ENCODE measurements around the gene SLC23A3.
A peak's percentile ranks its signal among the peaks of the same experiment; 100 is the strongest.

Gene SLC23A3

DNA sequence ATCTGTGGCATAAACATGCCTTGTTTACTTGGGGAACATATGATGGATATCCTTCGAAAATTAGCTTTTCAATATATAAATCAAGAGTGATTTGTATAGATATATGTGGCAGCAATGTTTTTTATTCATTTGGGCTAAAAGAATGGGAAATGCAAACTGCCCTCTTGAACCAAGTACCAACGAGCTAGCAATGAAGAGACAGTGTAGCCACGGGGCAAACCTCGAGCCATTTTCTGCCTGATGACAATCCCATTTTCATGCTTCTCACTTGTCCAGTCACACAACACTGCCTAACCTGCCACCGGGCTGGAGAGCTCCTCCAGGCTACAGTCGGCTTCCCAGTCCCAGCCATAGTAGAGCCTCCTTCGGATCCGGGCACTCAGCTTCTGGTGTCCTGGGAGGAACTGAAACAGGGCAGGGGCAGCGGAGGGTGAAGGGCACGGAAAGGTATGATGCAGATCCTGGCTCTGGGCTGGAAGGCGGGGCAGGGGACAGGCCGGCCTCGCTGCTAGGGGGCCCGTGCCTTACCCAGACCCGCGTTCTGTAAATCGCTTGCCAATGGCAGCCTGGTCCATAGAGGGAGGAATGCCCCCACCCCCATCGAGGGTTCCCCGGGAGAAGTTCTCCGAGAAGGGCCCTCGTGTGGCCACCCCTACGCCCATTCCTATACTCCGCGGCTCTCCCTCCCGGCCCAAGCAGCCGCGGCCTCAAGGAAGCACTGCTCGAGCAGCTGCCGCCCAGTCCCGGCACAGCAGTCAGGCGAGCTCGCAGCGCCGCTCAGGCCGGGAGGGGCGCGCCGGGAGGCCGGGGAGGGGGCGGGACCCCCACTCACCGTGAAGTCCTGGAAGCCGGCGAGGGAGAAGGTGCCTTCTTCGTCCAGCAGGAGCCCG lies 6.3 kb upstream of the SLC23A3 start:
- peak; percentile 42 for DNase-seq (ENCODE audit: low spot score)

DNA sequence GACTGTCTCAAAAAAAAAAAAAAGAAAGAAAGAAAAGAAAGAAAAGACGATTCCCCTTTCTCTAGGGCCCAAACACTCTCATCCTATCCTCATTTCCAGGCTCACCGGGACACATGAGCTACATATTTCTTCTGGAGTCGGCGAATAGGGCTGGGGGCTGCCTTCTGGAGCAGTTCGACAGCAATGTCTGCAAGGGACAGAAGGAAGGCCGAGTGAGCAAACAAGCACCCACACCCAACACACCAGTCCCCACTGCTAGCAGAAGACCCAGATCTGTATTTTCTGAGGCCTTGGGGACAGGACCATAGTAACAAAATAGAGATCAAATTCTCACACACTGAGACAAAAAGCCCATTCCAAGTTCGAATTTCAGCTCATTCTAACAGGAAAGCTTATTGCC lies 5.7 kb upstream of the SLC23A3 start:
- DNase-seq (ENCODE audit: low spot score), result no peak

DNA sequence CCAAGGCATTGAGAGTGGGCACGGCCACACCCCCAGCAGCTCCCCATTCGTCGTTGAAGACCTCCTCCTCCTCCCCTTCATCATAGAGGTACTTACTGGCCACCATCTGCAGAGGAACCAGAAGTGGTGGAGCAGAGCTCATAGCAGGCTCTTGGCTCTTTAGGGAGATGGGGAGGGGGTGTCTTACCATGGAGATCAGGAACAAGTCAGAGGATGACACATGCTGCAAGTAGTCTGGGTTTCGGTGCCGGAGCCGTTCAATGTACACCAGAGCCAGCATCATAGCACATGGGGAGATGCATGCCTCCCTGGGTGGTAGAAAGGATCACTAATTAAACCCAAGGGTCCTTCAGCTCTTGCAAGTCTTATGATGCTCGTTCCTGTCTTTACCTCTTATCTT lies 5.0 kb upstream of the SLC23A3 start:
- DNase-seq (ENCODE audit: low spot score), result no peak

DNA sequence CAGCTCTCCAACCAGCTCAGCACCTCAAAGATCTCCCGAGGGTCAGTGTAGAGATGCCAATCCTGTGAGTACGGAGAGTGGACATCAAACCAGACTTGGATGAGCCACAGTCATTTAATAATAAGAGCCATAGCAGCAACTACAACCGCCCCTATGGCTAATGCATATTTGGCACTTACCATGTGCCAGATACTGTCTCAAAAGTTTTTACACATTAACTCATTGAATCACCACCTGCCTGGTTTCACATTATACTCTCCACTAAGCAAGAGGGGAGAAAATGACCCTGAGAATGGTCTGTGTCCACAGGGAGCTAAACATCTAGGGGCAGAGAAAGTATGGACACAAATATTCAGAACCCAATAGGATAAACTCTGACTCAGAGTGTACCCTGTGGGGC lies 4.3 kb upstream of the SLC23A3 start:
- DNase-seq (ENCODE audit: low spot score), result no peak

DNA sequence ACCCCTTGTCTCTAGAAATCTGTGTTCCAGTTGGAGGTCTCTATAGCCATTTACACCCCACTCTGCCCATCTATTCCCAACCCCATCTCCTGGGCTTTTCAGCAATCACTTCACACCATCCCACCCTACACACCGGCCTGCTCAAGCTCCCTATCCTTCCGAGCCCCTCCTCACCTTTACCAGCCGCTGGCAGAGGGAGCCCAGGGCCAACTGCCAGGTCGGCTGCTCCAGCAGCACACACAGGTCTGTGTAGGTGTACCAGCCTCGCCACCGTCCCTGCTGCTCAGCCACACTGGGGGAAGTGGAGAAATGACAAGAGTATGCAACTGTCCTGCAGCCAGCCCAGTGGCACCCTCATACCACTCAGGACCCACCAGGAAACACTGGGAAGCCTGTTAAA lies 3.3 kb upstream of the SLC23A3 start:
- no peak for DNase-seq (ENCODE audit: low spot score)

DNA sequence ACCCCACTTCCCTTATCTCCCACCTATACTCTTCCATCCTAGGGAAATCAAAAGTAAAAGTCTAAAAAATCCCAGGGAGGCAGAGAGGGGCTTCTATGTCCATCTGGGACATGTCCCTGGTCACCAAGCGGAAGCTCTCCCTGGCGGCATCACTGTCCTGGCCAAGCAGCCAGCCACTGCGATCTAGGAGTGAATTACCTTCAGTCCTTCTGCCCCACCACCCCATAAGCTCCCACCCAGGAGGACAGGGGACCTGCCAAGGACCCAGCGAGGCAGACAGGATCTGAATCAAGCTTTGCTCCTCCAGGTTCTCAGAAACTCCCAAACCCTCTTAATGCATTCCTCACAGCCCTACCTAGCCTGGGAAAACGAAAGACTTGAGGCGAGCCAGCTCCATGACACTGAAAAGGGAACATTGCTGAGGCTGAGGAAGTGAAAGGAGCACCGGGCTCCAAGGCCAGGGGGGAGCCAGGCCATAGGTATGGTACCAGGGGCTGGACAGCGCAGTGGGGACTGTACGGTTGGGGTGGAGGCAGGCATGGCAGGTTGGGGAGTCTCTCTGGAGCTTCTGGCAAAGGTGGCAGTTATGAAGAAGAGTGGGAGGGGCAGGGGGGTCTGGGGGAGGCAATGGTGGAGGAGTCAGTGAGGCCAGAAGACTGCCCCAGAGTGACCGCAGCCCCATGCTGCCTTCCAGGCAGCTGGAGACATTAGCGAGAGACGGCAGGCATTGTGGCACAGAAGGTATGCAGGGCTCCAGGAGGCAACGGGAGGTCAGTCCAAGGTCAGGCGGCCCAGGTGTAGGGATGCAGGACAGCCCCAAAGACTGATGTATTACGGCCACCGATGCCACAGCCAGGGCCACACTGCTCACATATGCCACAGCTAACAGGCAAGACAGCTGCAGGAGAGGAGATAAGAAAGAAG lies 2.7 kb upstream of the SLC23A3 start:
- no peak for DNase-seq (ENCODE audit: low spot score)

DNA sequence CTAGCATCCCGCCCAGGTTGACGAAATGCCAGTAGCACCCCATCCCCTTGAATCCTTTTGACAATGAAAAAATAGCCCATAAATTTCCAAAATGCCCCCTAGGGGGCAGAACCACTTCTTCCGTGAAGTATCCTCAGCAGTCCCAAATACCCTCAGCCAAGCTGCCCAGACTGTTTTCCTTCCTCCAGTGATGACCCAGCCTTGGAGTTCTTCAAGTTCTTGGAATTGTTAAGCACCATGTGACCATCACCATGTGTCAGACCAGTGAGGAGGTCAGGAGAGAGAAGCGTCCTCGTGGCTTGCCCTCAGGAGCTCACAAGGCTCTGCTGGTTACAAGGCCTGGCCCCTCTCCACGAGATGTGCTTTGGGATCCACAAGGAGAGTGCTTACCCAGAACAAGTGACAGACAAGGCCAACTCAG lies 1.4 kb upstream of the SLC23A3 start:
- peak; percentile 67 for DNase-seq (ENCODE audit: low spot score)

DNA sequence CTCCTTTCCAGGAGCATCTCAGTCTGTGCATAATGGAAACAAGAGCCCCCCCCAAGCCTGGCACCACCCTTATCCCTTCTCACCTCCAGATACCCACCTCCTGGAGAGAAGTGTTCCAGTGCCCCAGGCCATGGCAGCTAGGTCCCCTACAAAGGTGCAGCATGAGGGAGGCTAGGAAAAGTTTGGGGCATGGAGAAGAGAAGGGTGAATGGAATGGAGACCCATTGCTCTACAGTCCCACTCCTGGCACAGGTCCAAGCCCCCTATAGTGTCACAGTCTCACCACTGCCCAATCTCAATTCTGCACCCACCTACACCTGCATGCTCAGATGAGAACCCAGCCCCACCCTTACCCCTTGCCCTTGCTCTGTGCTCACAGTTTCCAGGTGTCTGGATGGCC lies 897 bp downstream of the SLC23A3 start:
- DNase-seq (ENCODE audit: low spot score), result no peak

DNA sequence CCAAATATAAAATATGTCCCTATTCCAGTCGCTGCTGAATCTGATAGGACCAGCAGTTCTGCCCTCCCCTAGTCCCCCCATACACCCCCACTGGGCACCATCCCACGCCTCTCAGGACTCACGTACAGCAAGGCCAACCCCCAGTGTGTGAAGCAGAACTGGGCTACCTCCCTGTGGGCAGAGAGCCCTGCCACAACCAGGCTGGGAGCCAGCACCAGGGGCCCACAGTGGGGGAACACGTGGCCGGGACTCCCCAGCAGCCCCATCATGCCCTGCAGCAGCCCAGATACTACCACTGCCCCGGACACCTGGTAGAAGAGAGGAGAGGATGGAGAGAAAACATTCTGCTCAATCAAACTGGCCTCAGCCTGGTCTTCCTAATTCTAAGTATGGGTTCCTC lies 1.3 kb downstream of the SLC23A3 start:
- no peak for DNase-seq (ENCODE audit: low spot score)

DNA sequence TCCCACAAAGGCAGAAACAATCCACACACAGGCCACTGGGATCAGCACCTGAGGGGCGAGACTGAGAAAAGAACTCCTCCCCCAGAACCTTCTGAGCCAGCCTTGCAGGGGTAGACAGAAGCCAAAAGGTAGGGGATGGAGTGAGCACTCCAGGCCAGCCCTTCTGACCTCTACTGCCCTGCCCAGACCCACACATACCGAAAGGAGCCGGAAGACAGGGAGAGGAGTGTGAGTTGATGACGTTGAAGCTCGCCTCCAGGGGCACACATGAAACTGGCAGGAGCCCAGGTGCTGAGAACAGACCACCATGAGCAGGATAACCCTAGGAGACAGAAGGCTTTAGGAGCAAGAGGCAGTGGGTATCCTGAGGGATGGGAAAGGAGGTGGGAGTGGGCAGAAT lies 1.8 kb downstream of the SLC23A3 start:
- DNase-seq (ENCODE audit: low spot score), result no peak

DNA sequence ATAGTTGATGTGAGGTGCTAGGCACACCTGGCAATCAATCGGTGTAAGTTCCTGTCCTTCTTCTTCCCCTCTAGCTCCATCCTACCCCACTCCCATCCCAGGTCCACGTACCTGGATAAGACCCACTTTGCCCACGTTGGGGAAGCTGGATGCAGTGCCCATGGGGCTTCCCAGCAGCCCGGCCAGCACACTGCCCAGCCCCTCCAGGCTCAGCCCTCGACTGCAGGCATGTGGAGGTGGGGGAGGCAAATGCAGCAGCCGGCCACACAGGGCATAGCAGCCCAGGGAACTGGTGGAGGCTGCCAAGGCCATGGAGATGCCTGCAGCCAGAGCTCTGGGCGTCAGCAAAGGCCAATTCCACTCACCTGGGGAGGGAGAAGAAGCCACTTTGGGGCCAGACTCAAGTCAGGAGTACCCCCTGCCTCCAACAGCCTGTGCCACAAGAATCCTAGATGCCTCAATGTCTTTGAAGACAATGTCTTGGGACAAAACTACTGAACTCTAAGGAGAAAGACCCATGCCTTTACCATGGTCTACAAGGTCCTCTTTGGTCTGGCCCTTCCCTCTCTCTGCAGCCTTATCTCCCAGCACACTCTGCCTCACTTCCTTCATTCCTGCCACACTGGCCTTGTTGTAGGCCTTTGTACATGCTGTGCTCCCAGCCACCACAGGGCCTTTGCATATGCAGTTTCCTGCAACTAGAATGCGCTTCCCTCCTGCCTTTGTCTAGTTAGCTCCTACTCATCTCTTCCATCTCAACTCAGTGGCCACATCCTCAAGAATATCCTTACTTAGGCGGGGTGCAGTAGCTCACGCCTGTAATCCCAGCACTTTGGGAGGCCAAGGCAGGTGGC lies 4.5 kb downstream of the SLC23A3 start:
- DNase-seq (ENCODE audit: low spot score), result no peak

DNA sequence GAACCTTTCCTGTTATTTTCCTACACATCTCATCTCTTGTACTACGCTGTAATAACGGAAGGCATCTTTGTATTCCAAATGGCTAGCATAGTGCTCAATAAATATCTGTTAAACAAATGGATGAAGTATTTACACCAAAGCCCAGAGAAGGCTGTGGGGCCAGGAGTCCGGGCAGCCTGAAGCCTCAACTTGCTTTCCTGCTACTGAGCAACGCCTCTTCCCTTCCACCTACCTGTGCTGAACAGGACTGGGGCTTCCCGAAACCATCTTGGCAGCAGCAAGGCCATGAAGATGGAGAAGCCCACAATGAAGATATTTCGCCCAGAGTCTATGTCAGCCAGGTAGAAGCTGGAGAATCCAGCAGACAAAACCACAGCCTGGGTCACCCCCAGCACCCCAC lies 6.7 kb downstream of the SLC23A3 start:
- no peak for DNase-seq (ENCODE audit: low spot score)

DNA sequence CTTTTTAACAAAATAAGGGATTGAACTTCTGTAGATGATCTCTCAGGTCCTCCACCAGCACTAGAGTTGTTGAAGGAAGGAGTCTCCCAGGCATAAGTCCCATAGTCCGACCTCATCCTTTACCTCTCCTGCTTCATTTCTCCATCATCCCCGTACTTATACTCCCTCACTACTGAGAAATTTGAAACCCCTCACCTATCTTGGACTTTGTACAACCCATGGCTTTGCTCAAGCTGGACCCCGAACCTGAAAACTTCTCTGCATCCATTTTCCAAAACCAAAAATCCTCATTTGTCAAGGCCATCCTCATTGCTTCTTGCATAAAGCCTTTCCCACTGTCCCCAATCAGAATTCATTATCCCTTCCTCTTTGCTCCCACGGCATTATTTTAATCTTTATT lies 8.7 kb downstream of the SLC23A3 start:
- no peak for DNase-seq (ENCODE audit: low spot score)

DNA sequence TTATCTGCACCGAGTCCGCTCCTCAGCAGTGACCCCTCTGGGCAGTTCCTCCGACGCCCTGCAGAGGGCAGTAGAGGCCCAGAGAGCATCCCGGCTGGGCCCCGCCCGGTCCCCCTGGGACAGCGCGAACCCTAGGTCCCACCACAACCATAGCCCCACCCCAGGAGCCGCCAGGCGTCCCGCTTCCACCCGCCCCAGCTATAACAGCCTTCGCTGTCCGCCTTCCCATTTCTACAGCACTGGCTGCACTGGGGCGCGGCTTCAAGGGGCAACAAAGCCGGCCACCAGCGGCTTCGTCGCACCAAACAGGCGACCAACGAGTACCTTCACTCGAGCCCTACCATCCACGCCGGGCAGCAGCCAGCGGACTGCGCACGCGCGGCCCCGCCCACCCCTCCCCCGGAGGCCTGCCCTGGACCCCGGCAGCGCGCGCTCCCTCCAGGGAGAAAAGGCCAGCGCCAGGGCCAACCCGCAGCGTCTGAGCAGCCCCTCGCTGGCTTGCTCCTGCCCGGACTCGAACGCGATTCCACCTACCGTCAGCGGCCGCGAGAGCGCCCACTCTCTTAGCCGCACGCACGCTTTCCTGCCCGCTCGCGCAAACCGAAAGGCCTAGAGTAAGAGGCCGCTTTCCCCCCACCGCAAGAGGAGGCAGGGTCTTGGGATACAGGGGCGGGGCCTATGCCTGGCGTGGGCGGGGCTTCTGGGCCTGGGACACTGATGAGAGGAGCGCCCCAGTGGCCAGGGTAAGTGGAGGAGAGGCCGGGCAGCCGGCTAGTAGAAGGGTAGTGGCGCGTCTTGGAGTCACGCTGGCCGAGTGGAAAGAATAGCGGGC lies 9.4 kb downstream of the SLC23A3 start, which contains the start of gene NHEJ1:
TSS of gene NHEJ1 (minus strand) at position 630 of the 832 bp plus-strand sequence. CDS start 2,453 bp downstream, outside the sequence.
- peak; percentile 95 for DNase-seq (ENCODE audit: low spot score)

DNA sequence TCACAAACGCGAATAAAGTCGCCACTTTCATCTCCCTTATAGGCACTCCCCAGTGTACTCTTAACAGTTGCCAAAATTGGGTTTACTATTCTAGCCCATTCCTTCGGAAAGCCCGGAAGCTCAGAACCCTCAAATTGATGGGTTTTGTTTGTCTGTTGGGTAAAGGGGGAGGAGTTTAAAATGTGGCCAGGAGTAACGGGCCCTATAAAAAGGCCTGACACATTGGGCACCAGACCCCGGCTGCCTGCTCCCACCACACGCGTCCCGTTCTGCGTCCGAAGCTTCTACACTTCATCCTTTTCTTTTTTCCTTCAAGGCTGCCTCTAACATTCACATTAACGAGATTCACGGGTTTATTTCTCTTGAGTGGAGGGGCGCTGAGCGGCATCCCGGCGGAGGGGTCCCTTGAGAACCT lies 10.1 kb downstream of the SLC23A3 start:
- no peak for DNase-seq (ENCODE audit: low spot score)

DNA sequence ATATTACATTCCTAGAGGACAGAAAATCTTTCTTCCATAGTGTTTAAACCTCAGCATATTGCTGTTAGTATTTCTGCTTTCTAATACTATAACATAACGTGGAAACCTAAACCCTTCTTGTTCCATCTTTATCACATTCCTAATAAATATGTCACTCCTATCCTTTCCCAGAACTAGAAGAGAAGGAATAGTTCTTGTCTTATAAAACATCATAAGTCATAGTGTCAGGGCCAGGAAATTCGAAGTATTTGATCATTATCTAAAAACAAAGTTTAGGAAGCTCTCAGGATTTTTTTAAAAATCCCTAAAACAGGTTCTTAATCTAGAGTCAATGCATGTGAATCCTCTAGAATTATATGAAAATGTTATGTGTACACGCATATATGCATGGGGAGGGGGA lies 11.2 kb downstream of the SLC23A3 start:
- no peak for DNase-seq (ENCODE audit: low spot score)

DNA sequence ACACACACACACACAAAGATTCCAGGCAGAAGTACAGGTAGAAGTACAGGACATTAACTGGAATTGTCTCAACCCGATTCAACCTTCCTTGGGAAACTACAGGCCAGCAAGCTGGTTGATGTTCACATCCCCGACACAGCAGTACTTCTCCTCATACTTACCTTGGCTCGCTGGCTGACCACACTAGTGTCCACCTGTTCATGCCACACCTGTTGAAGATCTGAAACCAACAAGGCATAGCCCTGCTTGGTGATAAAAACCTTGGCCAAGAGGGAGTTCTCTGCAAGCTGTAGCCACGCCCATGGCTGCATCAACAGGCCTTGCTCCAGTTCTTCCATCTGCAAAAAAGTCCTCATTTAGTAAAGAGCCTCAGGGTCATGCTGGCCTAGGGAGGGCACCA lies 11.8 kb downstream of the SLC23A3 start:
- DNase-seq (ENCODE audit: low spot score), result no peak

DNA sequence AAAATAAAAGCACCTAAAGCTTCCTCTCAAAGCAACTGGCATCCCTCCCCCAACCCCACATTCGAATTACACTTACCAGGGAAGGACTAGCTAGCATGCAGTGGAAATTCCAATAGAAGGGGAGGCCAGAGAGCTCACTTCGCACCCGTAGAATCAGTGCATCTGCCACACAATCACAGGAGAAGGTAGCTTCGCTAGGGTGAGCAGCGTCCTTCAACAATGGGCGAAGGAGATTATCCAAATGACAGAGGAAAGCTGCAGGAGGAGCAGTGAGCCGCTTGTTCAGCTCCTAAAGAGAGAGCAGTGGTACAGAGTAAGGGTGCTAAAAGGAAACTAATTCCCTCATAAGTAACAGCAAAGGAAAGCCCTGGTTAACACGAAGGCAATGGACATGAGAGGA lies 12.4 kb downstream of the SLC23A3 start:
- DNase-seq (ENCODE audit: low spot score), result no peak

DNA sequence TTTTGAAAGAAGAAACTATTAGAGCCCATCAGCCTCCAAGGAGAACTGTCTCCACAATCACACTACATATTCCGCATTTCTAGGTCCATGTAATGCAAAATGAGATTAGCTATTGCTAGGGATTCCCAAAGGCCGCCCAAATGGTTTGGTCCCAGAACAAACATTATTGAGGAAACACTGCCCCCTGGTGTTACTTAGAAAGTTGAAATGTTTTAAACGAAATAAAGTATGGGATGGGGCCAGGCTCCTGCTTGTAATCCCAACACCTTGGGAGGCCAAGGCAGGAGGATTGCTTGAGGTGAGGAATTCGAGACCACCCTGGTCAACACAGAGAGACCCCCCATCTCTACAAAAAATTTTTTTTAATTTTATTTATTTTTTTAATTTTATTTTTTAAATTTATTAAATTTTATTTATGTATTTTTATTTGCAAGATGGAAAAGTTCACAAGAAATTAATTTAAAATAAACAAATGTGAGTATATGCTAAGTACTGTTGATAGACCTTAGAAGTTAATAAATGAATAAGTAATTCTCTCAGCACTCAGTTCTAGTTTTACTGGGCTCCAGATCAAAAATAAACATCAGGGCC lies 14.7 kb downstream of the SLC23A3 start:
- peak; percentile 86 for DNase-seq (ENCODE audit: low spot score)

DNA sequence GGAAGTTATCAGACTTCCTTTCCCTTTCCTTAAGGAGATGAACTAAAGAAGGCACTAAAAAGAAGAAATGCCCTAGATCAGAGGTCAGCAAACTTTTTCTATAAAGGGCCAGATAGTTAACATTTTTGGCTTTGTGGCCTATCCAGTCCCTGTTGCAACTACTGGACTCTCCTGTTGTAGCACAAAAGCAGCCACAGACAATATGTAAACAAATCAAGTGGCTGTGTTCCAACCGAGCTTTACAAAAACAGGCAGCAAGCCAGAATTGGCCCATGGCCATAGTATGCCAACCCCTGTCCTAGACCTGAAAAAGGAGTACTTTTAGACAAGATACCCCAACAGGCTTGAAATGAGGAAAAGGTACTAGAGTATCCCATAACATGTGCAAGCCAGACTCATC lies 20.2 kb downstream of the SLC23A3 start:
- DNase-seq (ENCODE audit: low spot score), result no peak

DNA sequence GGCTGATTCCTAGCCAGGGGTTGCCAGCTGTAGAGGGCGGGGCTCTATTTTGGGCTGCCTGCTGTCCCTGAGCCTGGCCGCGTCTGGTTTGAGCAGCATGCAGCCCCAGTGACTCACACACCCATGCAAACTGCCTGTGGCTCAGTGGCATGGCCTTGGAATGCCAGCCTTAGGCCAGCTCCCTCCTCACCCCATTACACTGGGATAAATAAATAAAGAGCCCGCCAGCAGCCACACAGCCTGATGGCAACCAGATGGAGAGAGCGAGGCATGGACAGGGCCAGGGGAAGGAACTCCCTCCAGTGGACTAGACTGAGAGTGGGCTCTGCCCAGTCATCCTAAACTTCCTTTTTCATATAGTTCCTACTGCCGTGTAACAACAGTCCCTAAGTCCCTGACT lies 27.5 kb downstream of the SLC23A3 start:
- DNase-seq (ENCODE audit: low spot score), result no peak

Data from pons (tissue), 1 donor.